Fibroblast of villous mesenchyme (primary cell): ENCODE data around the gene OR2M2. TPM values are rescaled to one million over a fixed set of nuclear protein-coding genes. Genes with fewer than 3 reads are reported as not detected.

Experiments used
- DNase-seq: peaks from one replicate; pipeline ENCODE4 v3.0.0-alpha.2; 2010; ENCODE audit warnings: low read depth
- H3K4me3 ChIP-seq: 2 replicates; pipeline ENCODE4 v1.5.1; 2011; ENCODE audit warnings: low read depth, mild to moderate bottlenecking, low read length
- CTCF ChIP-seq: IDR thresholded peaks from 2 replicates; pipeline ENCODE4 v1.5.1; 2012; ENCODE audit warnings: low read depth, mild to moderate bottlenecking, low read length; ENCODE audit not compliant: insufficient read depth
- total RNA-seq: library from RNA; depleted of rRNA; stranded (reverse); fragments of >200 nt; gene quantifications from 2 replicates; pipeline ENCODE4 v1.2.3, GENCODE V29; 2012

OR2M2 gene
- total RNA-seq, 1 donor: not detected

GRCh38 chr1:248152056-248152827 lies 22.4 kb upstream of the OR2M2 start:
- DNase-seq: no peak

GRCh38 chr1:248155927-248156326 lies 18.7 kb upstream of the OR2M2 start:
- TF ChIP-seq CTCF: no peak
- no peak overlapping the region for H3K4me3 ChIP-seq
- DNase-seq: no peak

More at GRCh38 chr1:248152056-248152827, 22.4 kb upstream of the OR2M2 start:
- no peak overlapping the region for H3K4me3 ChIP-seq
- no peak for TF ChIP-seq CTCF

- TF ChIP-seq CTCF: no peak
- no peak for DNase-seq
- no peak overlapping the region for H3K4me3 ChIP-seq
These were observed 15.9 kb upstream of the OR2M2 start for GRCh38 chr1:248158758-248159157.

GRCh38 chr1:248164031-248164430 lies 10.6 kb upstream of the OR2M2 start:
- DNase-seq: no peak
- H3K4me3 ChIP-seq: no peak overlapping the region
- no peak for TF ChIP-seq CTCF

- H3K4me3 ChIP-seq: no peak overlapping the region
- no peak for TF ChIP-seq CTCF
- no peak for DNase-seq
These were observed 9.4 kb upstream of the OR2M2 start for GRCh38 chr1:248165186-248165585.

- DNase-seq: no peak
- TF ChIP-seq CTCF: no peak
- H3K4me3 ChIP-seq: no peak overlapping the region
These were observed 9.4 kb downstream of the OR2M2 start for GRCh38 chr1:248183996-248184395.

- DNase-seq: no peak
- no peak overlapping the region for H3K4me3 ChIP-seq
- no peak for TF ChIP-seq CTCF
These were observed 12.7 kb downstream of the OR2M2 start for GRCh38 chr1:248187363-248187762.
